ENCODE data around the gene TBC1D1.
A peak's percentile ranks its signal among the peaks of the same experiment; 100 is the strongest.
"Not testable (repeated sequence)": the region's sequence is repeated elsewhere in the genome, so short reads cannot be mapped to it uniquely, and the experiment has no call there.

The TBC1D1 gene

GRCh38 chr4:37964734-37965457 lies 74.0 kb downstream of the TBC1D1 start:
- no peak for DNase-seq (ENCODE audit: low read depth in 2 of 2)

GRCh38 chr4:37966044-37966443 lies 75.2 kb downstream of the TBC1D1 start:
- DNase-seq (ENCODE audit: low read depth in 2 of 2), result no peak

GRCh38 chr4:37967736-37968135 lies 76.9 kb downstream of the TBC1D1 start:
- DNase-seq (ENCODE audit: low read depth in 2 of 2), result no peak

GRCh38 chr4:37968747-37969146 lies 77.9 kb downstream of the TBC1D1 start:
- no peak for DNase-seq (ENCODE audit: low read depth in 2 of 2)

- DNase-seq (ENCODE audit: low read depth in 2 of 2), result peak; percentile 9 to 39
Observed at GRCh38 chr4:37970702-37971101, 79.8 kb downstream of the TBC1D1 start.

GRCh38 chr4:37971202-37971601 lies 80.3 kb downstream of the TBC1D1 start:
- DNase-seq (ENCODE audit: low read depth in 2 of 2), result no peak

GRCh38 chr4:37973441-37973840 lies 82.6 kb downstream of the TBC1D1 start:
- DNase-seq (ENCODE audit: low read depth in 2 of 2), result no peak

- not testable (repeated sequence) for DNase-seq (ENCODE audit: low read depth in 2 of 2)
Observed at GRCh38 chr4:37975321-37975822, 84.5 kb downstream of the TBC1D1 start.

GRCh38 chr4:37976507-37976906 lies 85.6 kb downstream of the TBC1D1 start:
- no peak for DNase-seq (ENCODE audit: low read depth in 2 of 2)

- DNase-seq (ENCODE audit: low read depth in 2 of 2), result peak; percentile 48 to 65
Observed at GRCh38 chr4:37976991-37977470, 86.1 kb downstream of the TBC1D1 start.

- DNase-seq (ENCODE audit: low read depth in 2 of 2), result peak; percentile 62 to 63
Observed at GRCh38 chr4:37977471-37978247, 86.8 kb downstream of the TBC1D1 start.

- DNase-seq (ENCODE audit: low read depth in 2 of 2), result no peak
Observed at GRCh38 chr4:37978248-37978924, 87.5 kb downstream of the TBC1D1 start.

GRCh38 chr4:37980246-37980645 lies 89.4 kb downstream of the TBC1D1 start:
- no peak for DNase-seq (ENCODE audit: low read depth in 2 of 2)

- no peak for DNase-seq (ENCODE audit: low read depth in 2 of 2)
Observed at GRCh38 chr4:37981425-37981824, 90.5 kb downstream of the TBC1D1 start.

- no peak for DNase-seq (ENCODE audit: low read depth in 2 of 2)
Observed at GRCh38 chr4:37981844-37982720, 91.2 kb downstream of the TBC1D1 start.

GRCh38 chr4:37982736-37983135 lies 91.9 kb downstream of the TBC1D1 start:
- no peak for DNase-seq (ENCODE audit: low read depth in 2 of 2)

GRCh38 chr4:37983951-37984350 lies 93.1 kb downstream of the TBC1D1 start:
- DNase-seq (ENCODE audit: low read depth in 2 of 2), result no peak

- DNase-seq (ENCODE audit: low read depth in 2 of 2), result no peak
Observed at GRCh38 chr4:37985730-37986275, 94.9 kb downstream of the TBC1D1 start.

- DNase-seq (ENCODE audit: low read depth in 2 of 2), result no peak
Observed at GRCh38 chr4:37988670-37989069, 97.8 kb downstream of the TBC1D1 start.

GRCh38 chr4:37989398-37990260 lies 98.7 kb downstream of the TBC1D1 start:
- no peak for DNase-seq (ENCODE audit: low read depth in 2 of 2)

Measured in stimulated activated CD8-positive, alpha-beta memory T cell treated with anti-CD3 and anti-CD28 coated beads, Interleukin-15, amount 100 ng/mL, for 4 hours (primary cell).